Fibroblast of lung (primary cell): ENCODE results near the gene GC. TPM values are rescaled to one million over a fixed set of nuclear protein-coding genes. Genes with fewer than 3 reads are reported as not detected.

ENCODE experiments used
- DNase-seq, 2 donors: peaks; one replicate each; pipeline versions ENCODE4 v3.0.0 to v3.0.0-alpha.2; 2010; ENCODE audit warnings: low read depth in 2 of 2
- H2AFZ ChIP-seq: 2 replicates; pipeline ENCODE4 v1.5.1; 2012; ENCODE audit warnings: low read length, control low read depth, inconsistent platforms
- H3K27ac ChIP-seq: 2 replicates; pipeline ENCODE4 v1.5.1; 2011; ENCODE audit warnings: low read length, control low read depth; ENCODE audit not compliant: insufficient read depth
- H3K27me3 ChIP-seq: 2 replicates; pipeline ENCODE4 v1.5.1; 2011; ENCODE audit warnings: mild to moderate bottlenecking, low read length; ENCODE audit not compliant: control insufficient read depth, insufficient read depth
- H3K36me3 ChIP-seq: 2 replicates; pipeline ENCODE4 v1.5.1; 2011; ENCODE audit warnings: low read length; ENCODE audit not compliant: control insufficient read depth, insufficient read depth
- H3K4me1 ChIP-seq: 2 replicates; pipeline ENCODE4 v1.5.1; 2011; ENCODE audit warnings: low read length; ENCODE audit not compliant: control insufficient read depth, insufficient read depth; ENCODE audit errors: extremely low read depth
- H3K4me2 ChIP-seq: 2 replicates; pipeline ENCODE4 v1.5.1; 2011; ENCODE audit warnings: low read length, control low read depth; ENCODE audit not compliant: insufficient read depth; ENCODE audit errors: extremely low read depth
- H3K4me3 ChIP-seq, 4 experiments: fragments of 200-600 bp in 1 of 4; sonication (generic) in 1 of 4; replicated peaks in 1 of 4; 2 replicates each; pipeline ENCODE4 v1.5.1; 2011 to 2016; ENCODE audit warnings: low read length in 4 of 4, low read depth in 3 of 4, mild to moderate bottlenecking in 3 of 4, control low read depth in 2 of 4, inconsistent platforms in 1 of 4, mixed read lengths in 1 of 4; ENCODE audit not compliant: insufficient read depth in 1 of 4; ENCODE audit errors: control extremely low read depth in 1 of 4
- H3K79me2 ChIP-seq: 2 replicates; pipeline ENCODE4 v1.5.1; 2012; ENCODE audit warnings: mild to moderate bottlenecking, low read length, inconsistent platforms; ENCODE audit not compliant: control insufficient read depth, insufficient read depth
- H3K9ac ChIP-seq: 2 replicates; pipeline ENCODE4 v1.5.1; 2011; ENCODE audit warnings: mild to moderate bottlenecking, low read length, control low read depth; ENCODE audit not compliant: insufficient read depth
- H3K9me3 ChIP-seq: 2 replicates; pipeline ENCODE4 v1.5.1; 2012; ENCODE audit warnings: low read depth, low read length; ENCODE audit not compliant: control insufficient read depth, insufficient read depth
- H4K20me1 ChIP-seq: 2 replicates; pipeline ENCODE4 v1.5.1; 2011; ENCODE audit warnings: low read length; ENCODE audit not compliant: control insufficient read depth, insufficient read depth; ENCODE audit errors: extremely low read depth
- CTCF ChIP-seq, 2 donors: IDR thresholded peaks in 1 of 2; conservative IDR thresholded peaks in 1 of 2; 1 replicate in 1 of 2; 2 replicates in 1 of 2; pipeline ENCODE4 v1.5.1; 2011 to 2012; ENCODE audit warnings: low read length in 2 of 2, control low read depth in 1 of 2, inconsistent platforms in 1 of 2, low read depth in 1 of 2, mild to moderate bottlenecking in 1 of 2
- EZH2 ChIP-seq: IDR thresholded peaks from 2 replicates; pipeline ENCODE4 v1.5.1; 2012; ENCODE audit warnings: low read length, control low read depth, mild to moderate bottlenecking; ENCODE audit errors: missing control alignments
- polyA plus RNA-seq, 2 donors: library from polyadenylated mRNA; depleted of rRNA in 1 of 2; stranded (reverse) in 1 of 2; unstranded in 1 of 2; fragments of >200 nt; gene quantifications; 2 replicates each; pipeline ENCODE4 v1.2.1, GENCODE V29; 2011 to 2012; ENCODE audit warnings: missing spikeins in 1 of 2
- total RNA-seq: library from RNA; depleted of rRNA; stranded (reverse); fragments of >200 nt; gene quantifications from 2 replicates; pipeline ENCODE4 v1.2.1, GENCODE V29; 2014

The GC gene
- total and polyA plus RNA-seq, 2 donors (not counting 1 experiment from before 2014, with no cell fraction given): not detected

- DNase-seq: no peak
- H3K4me3 ChIP-seq: no peak overlapping the region
- no peaks in the 10 kb centered on the region for H3K9me3 ChIP-seq
- H3K27me3 ChIP-seq: peaks cover 2% of the 10 kb centered on the region
- H2AFZ ChIP-seq: no peak overlapping the region
- no peak overlapping the region for H3K4me2 ChIP-seq
- H4K20me1 ChIP-seq: no peaks in the 10 kb centered on the region
- TF ChIP-seq CTCF (conservative IDR thresholded peaks at IDR 0.05 in 1 of 2, IDR thresholded peaks at IDR 0.05 in 1 of 2; ENCODE audit: low read depth in 1 of 2, low read length in 2 of 2) (no peak), EZH2 (no peak)
- H3K4me1 ChIP-seq: no peaks in the 10 kb centered on the region
- H3K27ac ChIP-seq: no peak overlapping the region
- no peak overlapping the region for H3K9ac ChIP-seq
- no peaks in the 10 kb centered on the region for H3K79me2 ChIP-seq
- H3K36me3 ChIP-seq: no peaks in the 10 kb centered on the region
Measured at GRCh38 chr4:71774136-71774535, 9.7 kb downstream of the GC start.

GRCh38 chr4:71773004-71773403 lies 10.9 kb downstream of the GC start:
- Histone ChIP-seq H3K4me3 (no peak overlapping the region), H2AFZ (no peak overlapping the region), H3K79me2 (no peaks in the 10 kb centered on the region), H3K4me1 (no peaks in the 10 kb centered on the region), H3K9ac (no peak overlapping the region), H3K36me3 (no peaks in the 10 kb centered on the region), H4K20me1 (no peaks in the 10 kb centered on the region), H3K9me3 (no peaks in the 10 kb centered on the region), H3K27ac (no peak overlapping the region), H3K4me2 (no peak overlapping the region), H3K27me3 (peaks cover 2% of the 10 kb centered on the region)
- no peak for TF ChIP-seq CTCF (conservative IDR thresholded peaks at IDR 0.05 in 1 of 2, IDR thresholded peaks at IDR 0.05 in 1 of 2; ENCODE audit: low read depth in 1 of 2, low read length in 2 of 2)
- no peak for TF ChIP-seq EZH2
- DNase-seq: no peak

- Histone ChIP-seq H3K27ac (no peak overlapping the region), H3K4me3 (no peak overlapping the region), H3K36me3 (no peaks in the 10 kb centered on the region), H3K27me3 (peaks cover 2% of the 10 kb centered on the region), H3K4me1 (no peaks in the 10 kb centered on the region), H4K20me1 (no peaks in the 10 kb centered on the region), H3K9me3 (no peaks in the 10 kb centered on the region), H3K79me2 (no peaks in the 10 kb centered on the region), H3K9ac (no peak overlapping the region), H3K4me2 (no peak overlapping the region), H2AFZ (no peak overlapping the region)
- DNase-seq: no peak
- TF ChIP-seq CTCF (conservative IDR thresholded peaks at IDR 0.05 in 1 of 2, IDR thresholded peaks at IDR 0.05 in 1 of 2; ENCODE audit: low read depth in 1 of 2, low read length in 2 of 2) (no peak), EZH2 (no peak)
Measured at GRCh38 chr4:71772592-71772991, 11.3 kb downstream of the GC start.
